Measurements from ENCODE around the gene RABEP2. TPM values are rescaled to one million over a fixed set of nuclear protein-coding genes. Genes with fewer than 3 reads are reported as not detected.

The RABEP2 gene
- total and polyA plus RNA-seq, 7 experiments from 2014 or later, result 4.4 to 30.3 (median 25.6) TPM

- POLR2A ChIA-PET, result no interaction called here
- Mint-ChIP-seq H3K4me1 (peaks cover 0 to 2% (median 0%) of the 10 kb centered on the region in 7 donors), H3K36me3 (peaks cover 10 to 28% (median 17%) of the 10 kb centered on the region in 5 donors)
These were observed 12.5 kb downstream of the RABEP2 start for GRCh38 chr16:28912558-28912957.

GRCh38 chr16:28910086-28911031 is 14.7 kb downstream of the RABEP2 start:
- Mint-ChIP-seq H3K27me3 (no peaks in the 10 kb centered on the region), H3K4me3 (no peak overlapping the region), H3K4me1 (peaks cover 0 to 2% (median 0%) of the 10 kb centered on the region in 7 donors), H3K27ac (no peak overlapping the region), H3K36me3 (peaks cover 7 to 20% (median 11%) of the 10 kb centered on the region in 5 donors), H3K9me3 (peaks cover 0 to 1% (median 0%) of the 10 kb centered on the region in 11 donors)
- DNase-seq (no peak), ATAC-seq (no peak)
- Histone ChIP-seq H3K27me3 (ENCODE audit: control insufficient read depth in 2 of 2, insufficient read depth in 2 of 2, low read length in 2 of 2) (no peaks in the 10 kb centered on the region), H3K4me3 (ENCODE audit: low read length) (no peak overlapping the region), H3K36me3 (ENCODE audit: control insufficient read depth in 2 of 3, insufficient read depth in 3 of 3, low read length in 3 of 3) (peaks cover 0 to 62% (median 0%) of the 10 kb centered on the region in 3 experiments), H3K27ac (ENCODE audit: low read depth, low read length) (no peak overlapping the region), H3K9me3 (ENCODE audit: control insufficient read depth in 2 of 3, low read length in 3 of 3) (no peaks in the 10 kb centered on the region), H3K4me1 (ENCODE audit: control insufficient read depth in 2 of 2, insufficient read depth in 2 of 2, low read length in 2 of 2) (no peaks in the 10 kb centered on the region)
- POLR2A ChIA-PET, result interaction anchor here (0.6 to 1.4 kb wide), 2 partner anchors 9 to 56 kb away, joined by 3 to 4 read pairs; no protein-coding TSS in a partner anchor
- CTCF ChIA-PET, result interaction anchor here (1.4 kb wide), 1 partner anchor 35 kb away, joined by 3 read pairs; no protein-coding TSS in a partner anchor
- intact Hi-C loops (cut with micrococcal nuclease), result no loop called here

More at GRCh38 chr16:28912558-28912957, 12.5 kb downstream of the RABEP2 start:
- CTCF ChIA-PET, result no interaction called here
- Histone ChIP-seq H3K9me3 (ENCODE audit: control insufficient read depth in 2 of 3, low read length in 3 of 3) (no peaks in the 10 kb centered on the region), H3K36me3 (ENCODE audit: control insufficient read depth in 2 of 3, insufficient read depth in 3 of 3, low read length in 3 of 3) (peaks cover 0 to 68% (median 0%) of the 10 kb centered on the region in 3 experiments), H3K27ac (ENCODE audit: low read depth, low read length) (no peak overlapping the region), H3K27me3 (ENCODE audit: control insufficient read depth in 2 of 2, insufficient read depth in 2 of 2, low read length in 2 of 2) (no peaks in the 10 kb centered on the region), H3K4me1 (ENCODE audit: control insufficient read depth in 2 of 2, insufficient read depth in 2 of 2, low read length in 2 of 2) (no peaks in the 10 kb centered on the region), H3K4me3 (ENCODE audit: low read length) (no peak overlapping the region)
- ATAC-seq (no peak), DNase-seq (no peak)
- Mint-ChIP-seq H3K27me3 (no peaks in the 10 kb centered on the region), H3K9me3 (no peaks in the 10 kb centered on the region), H3K27ac (no peak overlapping the region), H3K4me3 (no peak overlapping the region)
- intact Hi-C loops (cut with micrococcal nuclease), result no loop called here

- peaks cover 0 to 44% (median 0%) of the 10 kb centered on the region in 3 experiments for H3K36me3 ChIP-seq (ENCODE audit: control insufficient read depth in 2 of 3, insufficient read depth in 3 of 3, low read length in 3 of 3)
- no peaks in the 10 kb centered on the region for H3K27me3 ChIP-seq (ENCODE audit: control insufficient read depth in 2 of 2, insufficient read depth in 2 of 2, low read length in 2 of 2)
- Mint-ChIP-seq H3K4me3 (no peak overlapping the region), H3K36me3 (peaks cover 0 to 4% (median 0%) of the 10 kb centered on the region in 5 donors), H3K9me3 (peaks cover 0 to 1% (median 0%) of the 10 kb centered on the region in 11 donors), H3K27ac (no peak overlapping the region), H3K27me3 (no peaks in the 10 kb centered on the region), H3K4me1 (peaks cover 0 to 3% (median 0%) of the 10 kb centered on the region in 7 donors)
- POLR2A ChIA-PET, result no interaction called here
- DNase-seq (no peak), ATAC-seq (no peak)
- no peak overlapping the region for H3K4me3 ChIP-seq (ENCODE audit: low read length)
- CTCF ChIA-PET, result no interaction called here
- intact Hi-C loops (cut with micrococcal nuclease), result no loop called here
- no peaks in the 10 kb centered on the region for H3K9me3 ChIP-seq (ENCODE audit: control insufficient read depth in 2 of 3, low read length in 3 of 3)
- H3K27ac ChIP-seq (ENCODE audit: low read depth, low read length), result no peak overlapping the region
- H3K4me1 ChIP-seq (ENCODE audit: control insufficient read depth in 2 of 2, insufficient read depth in 2 of 2, low read length in 2 of 2), result no peaks in the 10 kb centered on the region
These were observed 19.2 kb downstream of the RABEP2 start for GRCh38 chr16:28905800-28906372.

- Mint-ChIP-seq H3K36me3 (peaks cover 0 to 4% (median 0%) of the 10 kb centered on the region in 5 donors), H3K4me1 (peaks cover 0 to 3% (median 0%) of the 10 kb centered on the region in 7 donors), H3K27me3 (no peaks in the 10 kb centered on the region), H3K27ac (no peak overlapping the region), H3K4me3 (no peak overlapping the region), H3K9me3 (peaks cover 0 to 1% (median 0%) of the 10 kb centered on the region in 11 donors)
- DNase-seq, result no peak
- Histone ChIP-seq H3K9me3 (ENCODE audit: control insufficient read depth in 2 of 3, low read length in 3 of 3) (no peaks in the 10 kb centered on the region), H3K27ac (ENCODE audit: low read depth, low read length) (no peak overlapping the region), H3K4me1 (ENCODE audit: control insufficient read depth in 2 of 2, insufficient read depth in 2 of 2, low read length in 2 of 2) (no peaks in the 10 kb centered on the region), H3K27me3 (ENCODE audit: control insufficient read depth in 2 of 2, insufficient read depth in 2 of 2, low read length in 2 of 2) (no peaks in the 10 kb centered on the region), H3K36me3 (ENCODE audit: control insufficient read depth in 2 of 3, insufficient read depth in 3 of 3, low read length in 3 of 3) (peaks cover 0 to 38% (median 0%) of the 10 kb centered on the region in 3 experiments), H3K4me3 (ENCODE audit: low read length) (no peak overlapping the region)
- intact Hi-C loops (cut with micrococcal nuclease), result no loop called here
- ATAC-seq, result no peak
- POLR2A ChIA-PET, result no interaction called here
- CTCF ChIA-PET, result no interaction called here
These were observed 19.7 kb downstream of the RABEP2 start for GRCh38 chr16:28905229-28905754.

GRCh38 chr16:28904828-28905227 is 20.2 kb downstream of the RABEP2 start:
- ChIA-PET CTCF (no interaction called here), POLR2A (no interaction called here)
- no peak overlapping the region for H3K27ac ChIP-seq (ENCODE audit: low read depth, low read length)
- no peaks in the 10 kb centered on the region for H3K4me1 ChIP-seq (ENCODE audit: control insufficient read depth in 2 of 2, insufficient read depth in 2 of 2, low read length in 2 of 2)
- no peak overlapping the region for H3K27ac Mint-ChIP-seq
- peaks cover 0 to 4% (median 0%) of the 10 kb centered on the region in 5 donors for H3K36me3 Mint-ChIP-seq
- no peak overlapping the region for H3K4me3 Mint-ChIP-seq
- H3K9me3 Mint-ChIP-seq, result peaks cover 0 to 1% (median 0%) of the 10 kb centered on the region in 11 donors
- no peaks in the 10 kb centered on the region for H3K9me3 ChIP-seq (ENCODE audit: control insufficient read depth in 2 of 3, low read length in 3 of 3)
- DNase-seq (no peak), ATAC-seq (no peak)
- H3K27me3 Mint-ChIP-seq, result no peaks in the 10 kb centered on the region
- H3K36me3 ChIP-seq (ENCODE audit: control insufficient read depth in 2 of 3, insufficient read depth in 3 of 3, low read length in 3 of 3), result peaks cover 0 to 37% (median 0%) of the 10 kb centered on the region in 3 experiments
- intact Hi-C loops (cut with micrococcal nuclease), result no loop called here
- H3K4me3 ChIP-seq (ENCODE audit: low read length), result no peak overlapping the region
- peaks cover 0 to 3% (median 0%) of the 10 kb centered on the region in 7 donors for H3K4me1 Mint-ChIP-seq
- H3K27me3 ChIP-seq (ENCODE audit: control insufficient read depth in 2 of 2, insufficient read depth in 2 of 2, low read length in 2 of 2), result no peaks in the 10 kb centered on the region

- H3K9me3 ChIP-seq (ENCODE audit: control insufficient read depth in 2 of 3, low read length in 3 of 3), result no peaks in the 10 kb centered on the region
- H3K4me1 Mint-ChIP-seq, result peaks cover 0 to 3% (median 0%) of the 10 kb centered on the region in 7 donors
- no peak for ATAC-seq
- no peak overlapping the region for H3K4me3 Mint-ChIP-seq
- ChIA-PET POLR2A (no interaction called here), CTCF (no interaction called here)
- intact Hi-C loops (cut with micrococcal nuclease), result no loop called here
- peaks cover 0 to 4% (median 0%) of the 10 kb centered on the region in 5 donors for H3K36me3 Mint-ChIP-seq
- no peaks in the 10 kb centered on the region for H3K27me3 Mint-ChIP-seq
- H3K27ac ChIP-seq (ENCODE audit: low read depth, low read length), result no peak overlapping the region
- H3K9me3 Mint-ChIP-seq, result peaks cover 0 to 1% (median 0%) of the 10 kb centered on the region in 11 donors
- no peaks in the 10 kb centered on the region for H3K4me1 ChIP-seq (ENCODE audit: control insufficient read depth in 2 of 2, insufficient read depth in 2 of 2, low read length in 2 of 2)
- H3K36me3 ChIP-seq (ENCODE audit: control insufficient read depth in 2 of 3, insufficient read depth in 3 of 3, low read length in 3 of 3), result peaks cover 0 to 35% (median 0%) of the 10 kb centered on the region in 3 experiments
- H3K27me3 ChIP-seq (ENCODE audit: control insufficient read depth in 2 of 2, insufficient read depth in 2 of 2, low read length in 2 of 2), result no peaks in the 10 kb centered on the region
- H3K27ac Mint-ChIP-seq, result no peak overlapping the region
- no peak overlapping the region for H3K4me3 ChIP-seq (ENCODE audit: low read length)
- DNase-seq, result no peak
These were observed 20.7 kb downstream of the RABEP2 start for GRCh38 chr16:28904363-28904762.

All from naive thymus-derived CD4-positive, alpha-beta T cell (primary cell).